H9 (cell line): ENCODE data around the gene IFT27. TPM values are rescaled to one million over a fixed set of nuclear protein-coding genes. Genes with fewer than 3 reads are reported as not detected.

Experiments
- DNase-seq: peaks from one replicate; pipeline ENCODE4 v3.0.0-alpha.2; 2017
- H2AFZ ChIP-seq: one replicate; pipeline ENCODE4 v1.6.1; 2013; ENCODE audit warnings: mild to moderate bottlenecking, low read length, control low read depth, moderate library complexity
- H2AK5ac ChIP-seq: 2 replicates; pipeline ENCODE4 v1.6.1; 2013; ENCODE audit warnings: low read length, control low read depth, mixed read lengths; ENCODE audit not compliant: insufficient read length
- H2BK120ac ChIP-seq: one replicate; pipeline ENCODE4 v1.6.1; 2013; ENCODE audit warnings: low read depth, mild to moderate bottlenecking, low read length, control low read depth, inconsistent platforms; ENCODE audit not compliant: poor library complexity, severe bottlenecking
- H2BK12ac ChIP-seq: 2 replicates; pipeline ENCODE4 v1.6.1; 2013; ENCODE audit warnings: low read length, control low read depth, mixed read lengths, low read depth; ENCODE audit not compliant: insufficient read length
- H2BK15ac ChIP-seq: 2 replicates; pipeline ENCODE4 v1.6.1; 2013; ENCODE audit warnings: low read depth, low read length, control low read depth
- H2BK20ac ChIP-seq: one replicate; pipeline ENCODE4 v1.6.1; 2013; ENCODE audit warnings: low read depth, mild to moderate bottlenecking, low read length, control low read depth, inconsistent platforms; ENCODE audit not compliant: poor library complexity, severe bottlenecking
- H2BK5ac ChIP-seq: 2 replicates; pipeline ENCODE4 v1.6.1; 2013; ENCODE audit warnings: low read length, control low read depth, mixed read lengths; ENCODE audit not compliant: insufficient read length
- H3K14ac ChIP-seq: 2 replicates; pipeline ENCODE4 v1.6.1; 2013; ENCODE audit warnings: low read length, control low read depth; ENCODE audit not compliant: insufficient read depth
- H3K18ac ChIP-seq: 2 replicates; pipeline ENCODE4 v1.6.1; 2013; ENCODE audit warnings: low read depth, mild to moderate bottlenecking, mixed read lengths, low read length, control low read depth; ENCODE audit not compliant: insufficient read length
- H3K23ac ChIP-seq: 2 replicates; pipeline ENCODE4 v1.6.1; 2013; ENCODE audit warnings: low read length, control low read depth, mixed read lengths, low read depth; ENCODE audit not compliant: insufficient read length
- H3K23me2 ChIP-seq: 2 replicates; pipeline ENCODE4 v1.6.1; 2013; ENCODE audit warnings: low read depth, mild to moderate bottlenecking, mixed read lengths, low read length, control low read depth; ENCODE audit not compliant: insufficient read length, poor library complexity, severe bottlenecking
- H3K27ac ChIP-seq: 2 replicates; pipeline ENCODE4 v1.5.1; 2013; ENCODE audit warnings: low read length, control low read depth, mixed read lengths, low read depth; ENCODE audit not compliant: insufficient read length
- H3K27me3 ChIP-seq: 2 replicates; pipeline ENCODE4 v1.6.1; 2013; ENCODE audit warnings: low read length, control low read depth, inconsistent platforms; ENCODE audit not compliant: insufficient read depth
- H3K4ac ChIP-seq: 2 replicates; pipeline ENCODE4 v1.6.1; 2013; ENCODE audit warnings: low read depth, mild to moderate bottlenecking, control low read depth, inconsistent platforms, low read length, moderate library complexity
- H3K4me1 ChIP-seq: 2 replicates; pipeline ENCODE4 v1.6.1; 2013; ENCODE audit warnings: low read length, control low read depth, inconsistent platforms; ENCODE audit not compliant: insufficient read depth
- H3K4me2 ChIP-seq: 2 replicates; pipeline ENCODE4 v1.6.1; 2013; ENCODE audit warnings: low read length, control low read depth, mixed read lengths; ENCODE audit not compliant: insufficient read length, insufficient read depth
- H3K56ac ChIP-seq: 2 replicates; pipeline ENCODE4 v1.6.1; 2013; ENCODE audit warnings: low read depth, mild to moderate bottlenecking, mixed read lengths, low read length, control low read depth; ENCODE audit not compliant: insufficient read length
- H3K79me1 ChIP-seq: 2 replicates; pipeline ENCODE4 v1.6.1; 2013; ENCODE audit warnings: low read depth, mild to moderate bottlenecking, moderate library complexity, low read length, control low read depth, inconsistent platforms; ENCODE audit not compliant: insufficient read depth, poor library complexity, severe bottlenecking
- H3K79me2 ChIP-seq: 2 replicates; pipeline ENCODE4 v1.6.1; 2013; ENCODE audit warnings: low read length, control low read depth, inconsistent platforms; ENCODE audit not compliant: insufficient read depth
- H3K9ac ChIP-seq: 2 replicates; pipeline ENCODE4 v1.6.1; 2013; ENCODE audit warnings: low read length, control low read depth, mixed read lengths; ENCODE audit not compliant: insufficient read length; ENCODE audit errors: extremely low read depth
- H3K9me3 ChIP-seq: one replicate; pipeline ENCODE4 v1.6.1; 2013; ENCODE audit warnings: low read depth, low read length, inconsistent platforms; ENCODE audit not compliant: control insufficient read depth
- H3T11ph ChIP-seq: one replicate; pipeline ENCODE4 v1.6.1; 2013; ENCODE audit warnings: mild to moderate bottlenecking, low read length, control low read depth, inconsistent platforms
- H4K20me1 ChIP-seq: one replicate; pipeline ENCODE4 v1.6.1; 2013; ENCODE audit not compliant: control insufficient read depth, insufficient read length, insufficient read depth
- H4K5ac ChIP-seq: 2 replicates; pipeline ENCODE4 v1.6.1; 2013; ENCODE audit warnings: low read depth, mild to moderate bottlenecking, mixed read lengths, low read length, control low read depth; ENCODE audit not compliant: insufficient read length
- H4K8ac ChIP-seq: replicated peaks from 2 replicates; pipeline ENCODE4 v1.6.1; 2013; ENCODE audit warnings: low read length, control low read depth, mixed read lengths, low read depth; ENCODE audit not compliant: insufficient read length
- H4K91ac ChIP-seq: 2 replicates; pipeline ENCODE4 v1.6.1; 2013; ENCODE audit warnings: low read depth, mild to moderate bottlenecking, moderate library complexity, mixed read lengths, low read length, control low read depth; ENCODE audit not compliant: insufficient read length
- H3K27ac Mint-ChIP-seq, 3 experiments: 2 replicates in 2 of 3; 3 replicates in 1 of 3; pipeline ENCODE4 v1.8.0; 2020 to 2021; ENCODE audit warnings: mixed read lengths in 3 of 3, mild to moderate bottlenecking in 1 of 3, moderate library complexity in 1 of 3
- H3K27me3 Mint-ChIP-seq: 2 replicates; pipeline ENCODE4 v1.8.0; 2021; ENCODE audit warnings: low read depth, mild to moderate bottlenecking, moderate library complexity, mixed read lengths
- H3K36me3 Mint-ChIP-seq, 3 experiments: 2 replicates in 2 of 3; 3 replicates in 1 of 3; pipeline ENCODE4 v1.8.0; 2020 to 2021; ENCODE audit warnings: low read depth in 3 of 3, mixed read lengths in 3 of 3; ENCODE audit not compliant: insufficient read depth in 1 of 3
- H3K4me1 Mint-ChIP-seq, 2 experiments: 2 replicates each; pipeline ENCODE4 v1.8.0; 2020; ENCODE audit warnings: mixed read lengths in 2 of 2
- H3K4me3 Mint-ChIP-seq, 2 experiments: 2 replicates in 1 of 2; 3 replicates in 1 of 2; pipeline ENCODE4 v1.8.0; 2020 to 2021; ENCODE audit warnings: mild to moderate bottlenecking in 2 of 2, mixed read lengths in 2 of 2, moderate library complexity in 1 of 2
- H3K9me3 Mint-ChIP-seq, 2 experiments: 2 replicates in 1 of 2; 3 replicates in 1 of 2; pipeline ENCODE4 v1.8.0; 2020; ENCODE audit warnings: mild to moderate bottlenecking in 2 of 2, mixed read lengths in 2 of 2, moderate library complexity in 1 of 2
- WGBS: extraction: QIAGEN DNeasy Blood & Tissue Kit; methylation state at CpG from one replicate; pipeline ENCODE4 v1.1.7; 2013; ENCODE audit warnings: missing lambda C conversion rate, low lambda C conversion rate, mixed read lengths; ENCODE audit not compliant: insufficient read length; ENCODE audit errors: extremely low coverage; 5-methylcytosine and 5-hydroxymethylcytosine counted together
- total RNA-seq: library from RNA; stranded (reverse); gene quantifications from 2 replicates; pipeline ENCODE4 v1.2.1, GENCODE V29; 2021
- TF ChIP-seq, protein P1 (sequence below): fragments of 200-600 bp; sonication (generic); conservative IDR thresholded peaks from 3 replicates; pipeline ENCODE4 v1.8.0; 2021; ENCODE audit warnings: antibody characterized with exemption, mild to moderate bottlenecking

IFT27 gene
- total RNA-seq, 1 experiment from 2014 or later = 43.4 TPM

GRCh38 chr22:36734171-36735058 is 41.5 kb downstream of the IFT27 start:
- Histone ChIP-seq H2BK5ac (no peak overlapping the region), H3K27me3 (no peaks in the 10 kb centered on the region; the same call in 1 of the 2 replicates), H4K20me1 (no peaks in the 10 kb centered on the region), H3K23ac (no peak overlapping the region), H2BK12ac (no peak overlapping the region), H3K4ac (no peak overlapping the region), H2BK15ac (no peak overlapping the region), H2BK120ac (no peak overlapping the region), H2AK5ac (no peak overlapping the region), H4K5ac (no peak overlapping the region), H3K14ac (no peak overlapping the region), H2BK20ac (no peak overlapping the region), H3K4me2 (no peak overlapping the region), H3K79me1 (no peaks in the 10 kb centered on the region), H3K4me1 (no peaks in the 10 kb centered on the region), H3K79me2 (no peaks in the 10 kb centered on the region), H4K91ac (no peak overlapping the region), H3K56ac (no peak overlapping the region), H3K23me2 (no peaks in the 10 kb centered on the region), H2AFZ (no peak overlapping the region), H4K8ac (no peak overlapping the region), H3K18ac (no peak overlapping the region), H3T11ph (no peak overlapping the region), H3K27ac (no peak overlapping the region), H3K9ac (no peak overlapping the region), H3K9me3 (no peaks in the 10 kb centered on the region)
- no CpG with 5 or more reads among the region's 10 CpGs for WGBS
- H3K36me3 Mint-ChIP-seq = no peaks in the 10 kb centered on the region
- peaks cover 0 to 3% of the 10 kb centered on the region in 2 experiments; a peak in 3 of 5 replicates for H3K9me3 Mint-ChIP-seq
- peak; percentile 29 for DNase-seq
- H3K4me1 Mint-ChIP-seq = peaks cover 0 to 3% of the 10 kb centered on the region in 2 experiments; a peak in 1 of 4 replicates
- TF ChIP-seq, protein P1, sequence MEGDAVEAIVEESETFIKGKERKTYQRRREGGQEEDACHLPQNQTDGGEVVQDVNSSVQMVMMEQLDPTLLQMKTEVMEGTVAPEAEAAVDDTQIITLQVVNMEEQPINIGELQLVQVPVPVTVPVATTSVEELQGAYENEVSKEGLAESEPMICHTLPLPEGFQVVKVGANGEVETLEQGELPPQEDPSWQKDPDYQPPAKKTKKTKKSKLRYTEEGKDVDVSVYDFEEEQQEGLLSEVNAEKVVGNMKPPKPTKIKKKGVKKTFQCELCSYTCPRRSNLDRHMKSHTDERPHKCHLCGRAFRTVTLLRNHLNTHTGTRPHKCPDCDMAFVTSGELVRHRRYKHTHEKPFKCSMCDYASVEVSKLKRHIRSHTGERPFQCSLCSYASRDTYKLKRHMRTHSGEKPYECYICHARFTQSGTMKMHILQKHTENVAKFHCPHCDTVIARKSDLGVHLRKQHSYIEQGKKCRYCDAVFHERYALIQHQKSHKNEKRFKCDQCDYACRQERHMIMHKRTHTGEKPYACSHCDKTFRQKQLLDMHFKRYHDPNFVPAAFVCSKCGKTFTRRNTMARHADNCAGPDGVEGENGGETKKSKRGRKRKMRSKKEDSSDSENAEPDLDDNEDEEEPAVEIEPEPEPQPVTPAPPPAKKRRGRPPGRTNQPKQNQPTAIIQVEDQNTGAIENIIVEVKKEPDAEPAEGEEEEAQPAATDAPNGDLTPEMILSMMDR = no peak
- H3K27ac Mint-ChIP-seq = no peak overlapping the region; a peak in 1 of 7 replicates
- peaks cover 68% of the 10 kb centered on the region for H3K27me3 Mint-ChIP-seq
- H3K4me3 Mint-ChIP-seq = no peak overlapping the region
